Stimulated activated CD8-positive, alpha-beta memory T cell treated with anti-CD3 and anti-CD28 coated beads, Interleukin-15, amount 100 ng/mL, for 1 hour (primary cell): ENCODE results near the gene SLC34A2.
"Not testable (repeated sequence)": the region's sequence is repeated elsewhere in the genome, so short reads cannot be mapped to it uniquely, and the experiment has no call there.

ENCODE experiments used
- DNase-seq: peaks from one replicate; pipeline ENCODE4 v3.0.0-alpha.2; 2020; ENCODE audit warnings: low read depth

SLC34A2 gene

DNA sequence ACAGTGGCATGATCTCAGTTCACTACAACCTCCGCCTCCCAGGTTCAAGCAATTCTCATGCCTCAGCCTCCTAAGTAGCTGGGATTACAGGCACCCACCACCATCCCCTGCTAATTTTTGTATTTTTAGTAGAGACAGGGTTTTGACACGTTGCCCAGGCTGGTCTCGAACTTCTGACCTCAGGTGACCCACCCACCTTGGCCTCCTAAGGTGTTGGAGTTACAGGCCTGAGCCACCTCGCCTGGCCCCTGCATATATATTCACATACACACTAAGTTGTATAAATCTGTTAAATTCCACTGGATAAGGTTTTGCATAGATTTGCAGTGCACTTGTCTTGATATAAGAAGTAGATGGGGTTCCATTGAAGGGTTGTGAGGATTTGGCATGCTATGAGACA, 5.8 kb downstream of the SLC34A2 start:
- DNase-seq = not testable (repeated sequence)

DNA sequence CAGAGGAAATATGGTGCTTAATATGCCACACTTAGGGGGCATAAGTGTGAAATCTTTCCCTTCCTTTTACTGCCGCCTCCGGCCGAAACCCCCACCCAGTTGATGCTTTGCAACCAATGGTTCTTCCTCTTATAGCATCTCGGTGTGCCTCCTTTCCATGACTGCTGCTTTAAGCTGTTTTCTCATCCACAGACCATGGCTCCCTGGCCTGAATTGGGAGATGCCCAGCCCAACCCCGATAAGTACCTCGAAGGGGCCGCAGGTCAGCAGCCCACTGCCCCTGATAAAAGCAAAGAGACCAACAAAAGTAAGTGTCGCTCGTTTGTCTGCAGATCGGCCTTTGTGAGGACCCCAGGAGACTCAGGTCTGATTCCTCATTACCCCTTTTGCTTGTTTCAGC, 6.7 kb downstream of the SLC34A2 start:
- DNase-seq = no peak

DNA sequence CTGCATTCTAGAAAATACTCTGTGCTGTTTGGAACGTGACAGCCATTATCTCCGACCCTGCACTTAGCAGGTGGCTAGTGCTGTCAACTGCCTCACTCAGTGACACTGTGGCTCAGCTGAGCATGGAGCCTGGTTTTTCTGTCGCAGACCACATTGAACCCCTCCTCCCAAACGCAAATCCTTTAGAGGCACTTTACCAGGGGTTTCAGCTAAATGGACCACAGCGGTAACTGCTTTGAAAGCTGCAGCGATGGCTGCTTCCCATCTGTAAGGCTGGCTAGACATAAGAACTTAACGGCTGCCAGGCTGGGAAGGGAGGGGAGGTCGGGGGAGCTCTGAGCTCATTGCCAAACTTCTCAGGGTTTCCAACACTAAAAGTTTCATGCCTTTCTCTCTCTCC, 8.1 kb downstream of the SLC34A2 start:
- DNase-seq = no peak

DNA sequence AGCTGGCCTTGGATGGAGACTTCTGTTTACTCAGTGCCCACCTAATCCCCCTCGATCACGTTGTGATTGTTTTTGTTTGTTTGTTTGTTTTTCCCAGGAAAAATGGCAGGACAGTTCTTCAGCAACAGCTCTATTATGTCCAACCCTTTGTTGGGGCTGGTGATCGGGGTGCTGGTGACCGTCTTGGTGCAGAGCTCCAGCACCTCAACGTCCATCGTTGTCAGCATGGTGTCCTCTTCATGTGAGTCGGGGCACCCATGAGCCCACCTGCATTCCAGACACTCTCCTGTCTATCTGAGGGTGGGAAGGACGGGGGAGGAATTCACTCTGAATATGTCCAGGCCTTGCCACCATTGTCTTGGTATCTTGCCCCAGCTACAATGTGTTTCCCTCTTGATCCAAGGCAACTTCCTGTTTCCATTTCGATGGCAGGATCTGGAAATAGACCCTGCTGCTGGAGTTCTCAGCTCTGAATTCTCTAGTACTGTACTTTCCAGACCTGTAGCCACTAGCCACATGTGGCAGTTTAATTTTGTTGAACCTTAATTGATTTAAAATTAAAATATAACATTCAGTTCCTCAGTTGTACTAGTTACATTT, 10.5 kb downstream of the SLC34A2 start:
- no peak for DNase-seq

DNA sequence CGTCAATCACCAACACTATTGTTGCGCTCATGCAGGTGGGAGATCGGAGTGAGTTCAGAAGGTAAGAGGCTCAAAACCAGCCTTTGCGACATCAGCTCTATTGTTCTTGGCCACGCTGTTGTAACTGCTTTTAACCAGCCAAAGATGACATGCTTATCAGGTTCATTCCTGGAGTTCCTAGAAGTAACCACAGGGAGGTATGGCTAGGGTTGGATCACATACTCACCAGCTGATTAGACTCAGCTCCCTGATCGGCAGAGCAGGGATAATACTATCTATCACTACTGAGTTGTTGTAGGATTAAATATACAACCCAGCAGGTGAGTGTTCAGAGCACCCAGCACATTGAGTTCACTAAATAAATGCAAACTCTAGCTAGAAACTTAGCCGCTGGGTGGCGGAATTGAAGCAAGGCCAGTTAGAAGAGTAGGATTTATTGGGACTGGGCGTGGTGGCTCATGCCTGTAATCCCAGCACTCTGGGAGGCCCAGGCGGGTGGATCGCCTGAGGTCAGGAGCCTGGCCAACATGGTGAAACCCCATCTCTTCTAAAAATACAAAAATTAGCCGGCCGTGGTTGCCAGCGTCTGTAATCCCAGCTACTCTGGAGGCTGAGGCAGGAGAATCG, 12.4 kb downstream of the SLC34A2 start:
- no peak for DNase-seq

- DNase-seq = no peak
Observed at GRCh38 chr4:25670991-25671390, 15.3 kb downstream of the SLC34A2 start.

DNA sequence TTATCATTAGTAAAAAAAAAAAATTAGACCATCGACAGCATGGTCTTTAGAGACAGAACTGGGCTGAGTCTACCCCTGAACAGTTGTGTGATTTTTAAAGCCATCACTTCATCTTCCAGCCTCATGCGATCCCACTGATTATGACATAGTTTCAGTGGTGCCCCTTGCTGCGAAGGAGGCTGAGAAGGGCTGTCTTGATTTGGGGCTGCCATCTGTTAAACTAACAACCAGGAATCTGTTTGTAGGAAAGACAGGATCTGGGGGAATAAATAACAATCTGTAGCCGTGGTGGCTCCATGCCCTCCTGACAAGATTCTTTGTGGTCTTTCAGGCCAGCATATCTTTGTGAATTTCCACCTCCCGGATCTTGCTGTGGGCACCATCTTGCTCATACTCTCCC, 17.1 kb downstream of the SLC34A2 start:
- DNase-seq = no peak

GRCh38 chr4:25674386-25674785, 18.7 kb downstream of the SLC34A2 start:
- DNase-seq = no peak

DNA sequence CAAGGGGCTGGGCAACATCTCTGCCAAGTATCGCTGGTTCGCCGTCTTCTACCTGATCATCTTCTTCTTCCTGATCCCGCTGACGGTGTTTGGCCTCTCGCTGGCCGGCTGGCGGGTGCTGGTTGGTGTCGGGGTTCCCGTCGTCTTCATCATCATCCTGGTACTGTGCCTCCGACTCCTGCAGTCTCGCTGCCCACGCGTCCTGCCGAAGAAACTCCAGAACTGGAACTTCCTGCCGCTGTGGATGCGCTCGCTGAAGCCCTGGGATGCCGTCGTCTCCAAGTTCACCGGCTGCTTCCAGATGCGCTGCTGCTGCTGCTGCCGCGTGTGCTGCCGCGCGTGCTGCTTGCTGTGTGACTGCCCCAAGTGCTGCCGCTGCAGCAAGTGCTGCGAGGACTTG, 20.6 kb downstream of the SLC34A2 start:
- DNase-seq = no peak

DNA sequence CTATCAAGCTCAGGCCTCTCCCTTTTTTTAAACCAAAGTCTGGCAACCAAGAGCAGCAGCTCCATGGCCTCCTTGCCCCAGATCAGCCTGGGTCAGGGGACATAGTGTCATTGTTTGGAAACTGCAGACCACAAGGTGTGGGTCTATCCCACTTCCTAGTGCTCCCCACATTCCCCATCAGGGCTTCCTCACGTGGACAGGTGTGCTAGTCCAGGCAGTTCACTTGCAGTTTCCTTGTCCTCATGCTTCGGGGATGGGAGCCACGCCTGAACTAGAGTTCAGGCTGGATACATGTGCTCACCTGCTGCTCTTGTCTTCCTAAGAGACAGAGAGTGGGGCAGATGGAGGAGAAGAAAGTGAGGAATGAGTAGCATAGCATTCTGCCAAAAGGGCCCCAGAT, 21.5 kb downstream of the SLC34A2 start:
- DNase-seq = no peak

GRCh38 chr4:25677943-25678342, 22.3 kb downstream of the SLC34A2 start:
- DNase-seq = no peak

DNA sequence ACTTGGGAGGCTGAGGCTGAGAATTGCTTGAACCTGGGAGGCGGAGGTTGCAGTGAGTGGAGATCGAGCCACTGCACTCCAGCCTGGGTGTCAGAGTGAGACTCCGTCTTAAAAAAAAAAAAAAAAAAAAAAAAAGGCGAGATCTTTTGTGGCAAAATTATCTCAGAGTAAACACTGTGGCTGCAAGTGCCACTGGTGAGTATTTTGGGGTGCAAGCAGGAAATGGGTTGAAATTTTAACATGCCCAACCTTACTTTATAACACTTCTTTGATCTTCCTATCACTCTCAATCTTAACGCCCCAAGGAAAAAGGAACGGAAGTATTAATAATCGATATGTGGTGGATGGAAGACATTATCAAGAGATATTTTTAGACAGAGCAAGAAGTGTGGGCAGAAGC, 32.1 kb downstream of the SLC34A2 start:
- DNase-seq = no peak

GRCh38 chr4:25694466-25694865, 38.8 kb downstream of the SLC34A2 start:
- DNase-seq = no peak

DNA sequence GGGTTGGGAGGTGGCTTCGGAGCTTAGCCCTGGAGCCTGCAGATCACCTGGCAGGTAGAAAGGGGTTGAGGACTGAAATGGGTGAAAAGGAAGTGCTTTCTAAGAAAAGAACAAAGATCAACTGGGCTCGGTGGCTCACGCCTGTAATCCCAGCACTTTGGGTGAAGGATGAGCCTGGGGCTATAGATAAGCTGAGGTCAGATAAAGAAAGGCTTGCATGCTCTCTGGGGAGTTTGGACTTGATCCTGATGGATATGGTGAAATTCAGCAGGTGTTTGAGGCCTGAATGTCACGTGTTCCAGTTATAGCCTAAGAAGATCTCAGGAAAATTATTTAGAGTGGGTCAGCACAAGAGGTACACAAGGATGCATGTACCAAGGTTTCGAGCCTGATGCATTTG, 40.8 kb downstream of the SLC34A2 start:
- DNase-seq = no peak

GRCh38 chr4:25697516-25697915, 41.9 kb downstream of the SLC34A2 start:
- DNase-seq = no peak

GRCh38 chr4:25700661-25701060, 45.0 kb downstream of the SLC34A2 start:
- no peak for DNase-seq

- no peak for DNase-seq
Observed at GRCh38 chr4:25702848-25703247, 47.2 kb downstream of the SLC34A2 start.

DNA sequence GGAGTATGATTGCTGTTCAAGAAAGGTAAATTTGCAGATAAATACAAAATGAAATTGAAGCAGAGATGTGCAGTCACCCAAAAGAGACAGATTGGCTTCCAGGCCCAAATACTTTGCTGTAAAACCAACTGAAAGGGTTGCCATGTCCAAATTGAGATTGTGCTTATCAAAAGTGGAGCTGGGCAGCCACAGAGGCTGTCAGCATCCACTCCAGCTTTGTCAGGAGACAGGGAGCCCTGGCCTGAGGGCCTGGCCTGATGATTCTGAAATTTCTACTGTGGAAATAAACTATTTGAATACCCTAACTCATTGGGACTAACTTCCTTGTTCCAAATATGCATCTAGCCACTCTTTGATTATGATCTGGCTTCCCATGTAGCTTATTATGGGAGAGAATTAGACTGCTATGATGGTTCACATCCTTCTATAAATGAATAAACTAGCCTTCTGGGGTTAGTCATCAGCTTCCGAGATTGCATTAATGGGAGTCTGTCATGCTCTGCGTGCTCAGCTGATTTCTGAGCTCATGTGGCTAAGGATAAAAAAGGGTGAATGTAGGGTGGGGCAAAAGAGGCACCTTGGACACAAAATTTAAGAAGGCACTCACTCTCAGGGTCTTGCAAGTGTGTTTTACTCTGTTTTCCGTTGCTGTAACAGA, 48.2 kb downstream of the SLC34A2 start:
- DNase-seq = no peak

DNA sequence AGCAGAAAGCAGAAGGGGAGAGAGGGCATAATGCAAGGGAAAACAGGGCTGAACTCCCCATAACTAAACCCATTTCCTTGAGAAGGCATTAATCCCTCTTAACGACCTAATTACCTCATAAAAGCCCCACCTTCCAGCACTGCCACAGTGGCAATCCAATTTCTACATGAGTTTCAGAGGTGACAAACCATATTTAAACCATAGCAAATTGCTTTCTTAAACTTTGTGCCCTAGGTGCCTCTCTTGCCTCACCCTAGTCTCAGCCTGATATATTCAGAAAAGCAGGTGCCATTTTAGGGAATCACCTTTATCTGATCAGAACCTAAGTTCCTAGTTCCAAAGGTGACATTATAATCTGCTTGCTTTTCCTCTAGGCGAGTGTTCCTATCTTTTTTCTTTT, 48.9 kb downstream of the SLC34A2 start:
- no peak for DNase-seq

GRCh38 chr4:25710637-25711036, 55.0 kb downstream of the SLC34A2 start:
- DNase-seq = no peak

- DNase-seq = no peak
Observed at GRCh38 chr4:25712611-25713010, 57.0 kb downstream of the SLC34A2 start.

- DNase-seq = no peak
Observed at GRCh38 chr4:25713812-25714211, 58.2 kb downstream of the SLC34A2 start.

GRCh38 chr4:25722964-25723363, 67.3 kb downstream of the SLC34A2 start:
- no peak for DNase-seq

GRCh38 chr4:25723409-25723808, 67.8 kb downstream of the SLC34A2 start:
- no peak for DNase-seq
